Measurements from ENCODE around the gene TXNDC17. TPM values are rescaled to one million over a fixed set of nuclear protein-coding genes. Genes with fewer than 3 reads are reported as not detected.
"Not testable (repeated sequence)": the region's sequence is repeated elsewhere in the genome, so short reads cannot be mapped to it uniquely, and the experiment has no call there.

The TXNDC17 gene
- total RNA-seq, 1 donor from 2014 or later, result 26.9 TPM

- DNase-seq (ENCODE audit: low spot score in 2 of 2) (no peak), FAIRE-seq (no peak)
Measured at GRCh38 chr17:6681176-6681575, 40.3 kb downstream of the TXNDC17 start.

DNA sequence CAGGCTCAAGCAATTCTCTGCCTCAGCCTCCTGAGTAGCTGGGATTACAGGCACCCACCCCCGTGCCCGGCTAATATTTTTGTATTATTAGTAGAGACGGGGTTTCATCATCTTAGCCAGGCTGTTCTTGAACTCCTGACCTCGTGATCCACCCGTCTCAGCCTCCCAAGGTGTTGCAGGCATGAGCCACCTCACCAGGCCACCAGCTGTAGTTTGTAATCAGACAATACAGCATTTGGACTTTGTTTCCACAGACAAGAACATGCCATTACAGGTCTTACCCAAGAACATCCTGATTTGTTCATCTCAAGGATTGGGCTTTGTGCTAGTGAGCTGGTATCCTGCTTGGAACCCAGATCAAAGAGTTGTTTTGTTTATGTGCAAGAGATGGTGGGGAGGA lies 40.8 kb downstream of the TXNDC17 start:
- no peak for FAIRE-seq
- no peak for DNase-seq (ENCODE audit: low spot score in 2 of 2)

DNA sequence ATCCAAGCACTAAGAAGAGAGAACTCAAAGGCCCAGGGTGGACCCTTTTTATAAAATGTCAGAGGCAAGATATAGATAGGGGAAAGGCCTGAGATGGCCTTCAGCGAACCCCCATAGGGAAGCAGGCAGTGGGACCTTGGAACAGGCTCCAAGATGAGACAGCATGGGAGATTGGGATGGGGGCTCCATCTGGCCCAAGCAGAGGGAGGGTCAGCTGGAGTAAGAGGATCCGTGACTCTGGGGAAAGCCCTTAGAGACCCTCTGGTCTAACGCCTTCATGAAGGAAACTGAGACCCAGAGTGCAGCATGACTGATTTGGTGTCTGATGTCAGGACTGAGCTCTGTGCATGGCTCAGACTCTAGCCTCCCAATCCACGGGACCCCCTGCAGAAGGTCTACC lies 41.5 kb downstream of the TXNDC17 start:
- FAIRE-seq, result no peak
- no peak for DNase-seq (ENCODE audit: low spot score in 2 of 2)

GRCh38 chr17:6683081-6683684 lies 42.3 kb downstream of the TXNDC17 start:
- DNase-seq (ENCODE audit: low spot score in 2 of 2) (no peak), FAIRE-seq (no peak)

- DNase-seq (ENCODE audit: low spot score in 2 of 2) (no peak), FAIRE-seq (no peak)
Measured at GRCh38 chr17:6683730-6684459, 43.0 kb downstream of the TXNDC17 start.

- DNase-seq (ENCODE audit: low spot score in 2 of 2), result no peak
- no peak for FAIRE-seq
Measured at GRCh38 chr17:6684460-6684783, 43.6 kb downstream of the TXNDC17 start.

- DNase-seq (ENCODE audit: low spot score in 2 of 2) (no peak), FAIRE-seq (no peak)
Measured at GRCh38 chr17:6684881-6685767, 44.3 kb downstream of the TXNDC17 start.

- FAIRE-seq, result no peak
- no peak for DNase-seq (ENCODE audit: low spot score in 2 of 2)
Measured at GRCh38 chr17:6686026-6686425, 45.2 kb downstream of the TXNDC17 start.

- DNase-seq (ENCODE audit: low spot score in 2 of 2), result no peak
- no peak for FAIRE-seq
Measured at GRCh38 chr17:6688944-6689343, 48.1 kb downstream of the TXNDC17 start.

DNA sequence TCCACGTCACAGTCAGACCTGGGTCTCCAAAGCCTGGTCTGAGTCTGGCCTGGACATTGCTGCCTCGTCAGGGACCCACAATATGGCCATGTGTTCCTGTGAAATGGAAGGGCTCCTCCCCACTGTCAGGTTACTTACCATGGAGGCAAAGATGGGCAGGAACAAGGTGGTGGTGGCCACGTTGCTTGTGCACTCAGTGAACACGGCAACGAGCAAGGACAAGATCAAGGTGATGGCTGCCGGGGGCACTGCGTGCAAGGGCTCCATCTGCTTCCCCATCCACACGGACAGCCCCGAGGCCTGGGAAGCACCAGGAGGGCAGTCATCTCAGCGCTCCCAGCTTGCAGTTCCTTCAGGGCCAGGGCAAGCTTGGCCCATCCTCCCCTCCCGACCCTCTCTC lies 49.8 kb downstream of the TXNDC17 start:
- DNase-seq (ENCODE audit: low spot score in 2 of 2) (no peak), FAIRE-seq (no peak)

GRCh38 chr17:6691546-6691945 lies 50.7 kb downstream of the TXNDC17 start:
- FAIRE-seq, result no peak

DNA sequence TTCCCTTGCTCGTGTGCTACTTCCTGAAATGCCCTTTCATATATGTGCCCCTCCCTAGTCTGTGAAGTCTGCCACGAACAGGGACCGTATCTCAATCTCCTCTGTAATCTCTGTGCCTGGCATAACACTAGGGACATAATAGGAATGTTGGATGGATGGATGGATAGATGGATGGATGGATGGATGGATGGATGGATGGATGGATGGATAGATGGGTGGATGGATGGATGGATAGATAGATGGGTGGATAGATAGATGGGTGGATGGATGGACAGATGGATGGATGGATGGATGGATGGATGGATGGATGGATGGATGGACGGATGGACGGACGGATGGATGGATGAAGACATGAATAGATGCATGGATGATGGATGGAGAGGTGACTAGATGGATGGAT lies 51.1 kb downstream of the TXNDC17 start:
- DNase-seq (ENCODE audit: low spot score in 2 of 2); FAIRE-seq: not testable (repeated sequence)

More at GRCh38 chr17:6691546-6691945, 50.7 kb downstream of the TXNDC17 start:
- no peak for DNase-seq (ENCODE audit: low spot score in 2 of 2)

Small RNA genes lying within 50 kb of the gene (small RNA-seq; reads per million reads assigned to genes)
- gene MIR4520-1 (not detected), gene RNA5SP435 (0.10 reads per million)

Other genes starting within 250 kb of the TXNDC17 start
- gene AIPL1, start 205.9 kb upstream of the TXNDC17 start, total RNA-seq, result not detected
- gene PIMREG, start 196.6 kb upstream of the TXNDC17 start, total RNA-seq, result 4.1 TPM
- 10.6 TPM for gene PITPNM3, start 84.5 kb upstream of the TXNDC17 start, total RNA-seq
- 26.5 TPM for gene KIAA0753, start 349 bp upstream of the TXNDC17 start, total RNA-seq
- gene MED31, start 10.5 kb downstream of the TXNDC17 start, total RNA-seq, result 19.2 TPM
- 2.9 TPM for gene C17orf100, start 10.7 kb downstream of the TXNDC17 start, total RNA-seq
- gene SLC13A5, start 72.3 kb downstream of the TXNDC17 start, total RNA-seq, result 0.41 TPM
- gene XAF1, start 115.0 kb downstream of the TXNDC17 start, total RNA-seq, result 2.0 TPM
- gene FBXO39, start 135.2 kb downstream of the TXNDC17 start, total RNA-seq, result not detected
- 0.41 TPM for gene TEKT1, start 190.7 kb downstream of the TXNDC17 start, total RNA-seq